Activated T-cell treated with anti-CD3 and anti-CD28 coated beads, Interleukin-2, amount 50 U/mL, for 48 hours (primary cell): Measurements from ENCODE around the gene BRAP.
A peak's percentile ranks its signal among the peaks of the same experiment; 100 is the strongest.
"Not testable (repeated sequence)": the region's sequence is repeated elsewhere in the genome, so short reads cannot be mapped to it uniquely, and the experiment has no call there.

Source experiments
- DNase-seq, 2 experiments: peaks; one replicate each; pipeline ENCODE4 v3.0.0-alpha.2; 2020

BRAP gene

GRCh38 chr12:111685811-111686573, at the start of gene BRAP, which contains the start of gene ACAD10:
BRAP (minus strand) TSS chr12:111685956; CDS start chr12:111685792, 164 bp downstream.
ACAD10 (plus strand) TSS chr12:111686053; CDS start chr12:111692710, 6,657 bp downstream.
- peak; percentile 95 to 96 for DNase-seq

GRCh38 chr12:111733340-111733915, 47.7 kb upstream of the BRAP start:
- DNase-seq, result no peak

GRCh38 chr12:111732786-111733185, 47.0 kb upstream of the BRAP start:
- DNase-seq, result no peak

GRCh38 chr12:111730420-111730819, 44.7 kb upstream of the BRAP start:
- no peak for DNase-seq

- no peak for DNase-seq
Observed at GRCh38 chr12:111728795-111729194, 43.0 kb upstream of the BRAP start.

GRCh38 chr12:111723646-111724360, 38.0 kb upstream of the BRAP start:
- DNase-seq, result not testable (repeated sequence)

GRCh38 chr12:111720457-111720856, 34.7 kb upstream of the BRAP start:
- DNase-seq, result no peak

- DNase-seq, result not testable (repeated sequence)
Observed at GRCh38 chr12:111719316-111719715, 33.6 kb upstream of the BRAP start.

GRCh38 chr12:111715279-111715678, 29.5 kb upstream of the BRAP start:
- no peak for DNase-seq

GRCh38 chr12:111706145-111706544, 20.4 kb upstream of the BRAP start:
- no peak for DNase-seq

- DNase-seq, result no peak
Observed at GRCh38 chr12:111705672-111706071, 19.9 kb upstream of the BRAP start.

- DNase-seq, result no peak
Observed at GRCh38 chr12:111699962-111700361, 14.2 kb upstream of the BRAP start.

GRCh38 chr12:111693818-111694217, 8.1 kb upstream of the BRAP start:
- DNase-seq, result no peak

- DNase-seq, result no peak
Observed at GRCh38 chr12:111692575-111693210, 6.9 kb upstream of the BRAP start.

- no peak for DNase-seq
Observed at GRCh38 chr12:111691262-111691661, 5.5 kb upstream of the BRAP start.

- DNase-seq, result no peak
Observed at GRCh38 chr12:111687952-111688351, 2.2 kb upstream of the BRAP start.

GRCh38 chr12:111687255-111687654, 1.5 kb upstream of the BRAP start:
- no peak for DNase-seq

GRCh38 chr12:111686574-111687105, 884 bp upstream of the BRAP start:
- no peak for DNase-seq

GRCh38 chr12:111685322-111685810, 390 bp downstream of the BRAP start:
- DNase-seq, result no peak

GRCh38 chr12:111684485-111685198, 1.1 kb downstream of the BRAP start:
- not testable (repeated sequence) for DNase-seq

- no peak for DNase-seq
Observed at GRCh38 chr12:111677186-111677585, 8.6 kb downstream of the BRAP start.

- no peak for DNase-seq
Observed at GRCh38 chr12:111673503-111673902, 12.3 kb downstream of the BRAP start.
